GM12878 (cell line): Measurements from ENCODE around the gene TMEM18. TPM values are rescaled to one million over a fixed set of nuclear protein-coding genes. Genes with fewer than 3 reads are reported as not detected.

Experiments
- ATAC-seq: fragments of 200-7000 bp; cut with Tn5 transposase; 3 replicates; pipeline ENCODE4 v1.9.1; 2020; ENCODE audit warnings: mild to moderate bottlenecking, moderate library complexity
- BruUV-seq: library from RNA; stranded (reverse); fragments of 400-500 nt; replicated peaks from 2 replicates; lab custom pipeline; 2021; lab: Mats Ljungman, UMichigan
- CTCF ChIA-PET: fragments of 300-600 bp; sonication (Branson Sonifier 250); formaldehyde crosslinking; extraction: SDS; loops from one replicate; lab custom pipeline; 2021; ENCODE audit warnings: inconsistent platforms; lab: Yijun Ruan, JAX
- POLR2A ChIA-PET: fragments of 350-600 bp; formaldehyde crosslinking; extraction: SDS; loops from one replicate; lab custom pipeline; 2021; ENCODE audit warnings: inconsistent platforms; lab: Charles Lee
- RAD21 ChIA-PET: fragments of 300-600 bp; sonication (Branson Sonifier 250); formaldehyde crosslinking; loops from one replicate; lab custom pipeline; 2023; ENCODE audit warnings: antibody characterized with exemption; ENCODE audit not compliant: unreplicated experiment; lab: Charles Lee
- SMC1A ChIA-PET: fragments of 300-600 bp; sonication (Branson Sonifier 250); formaldehyde crosslinking; loops from one replicate; lab custom pipeline; 2023; ENCODE audit not compliant: unreplicated experiment, uncharacterized antibody; lab: Charles Lee
- DNase-seq: peaks from one replicate; pipeline ENCODE4 v3.0.0-alpha.2; 2011; ENCODE audit warnings: low read depth, low spot score
- FAIRE-seq: peaks from 3 replicates; lab custom pipeline; 2011; peaks lifted over from hg19 to GRCh38; lab: Jason Lieb, UNC
- H2AFZ ChIP-seq: 2 replicates; pipeline ENCODE4 v1.6.0; 2011; ENCODE audit warnings: low read depth, low read length, control low read depth; ENCODE audit not compliant: control insufficient read depth
- H3K27ac ChIP-seq: 2 replicates; pipeline ENCODE4 v1.5.1; 2011; ENCODE audit warnings: control low read depth; ENCODE audit not compliant: control insufficient read depth, insufficient read depth
- H3K27me3 ChIP-seq, 2 experiments: replicated peaks in 1 of 2; 2 replicates each; pipeline versions ENCODE4 v1.6.0 to v1.6.1; 2011; ENCODE audit warnings: low read length in 1 of 2; ENCODE audit not compliant: control insufficient read depth in 2 of 2, insufficient read depth in 2 of 2
- H3K36me3 ChIP-seq, 2 experiments: 2 replicates each; pipeline ENCODE4 v1.5.1; 2011; ENCODE audit warnings: low read length in 1 of 2; ENCODE audit not compliant: control insufficient read depth in 2 of 2, insufficient read depth in 2 of 2
- H3K4me1 ChIP-seq: 2 replicates; pipeline ENCODE4 v1.6.1; 2011; ENCODE audit warnings: mild to moderate bottlenecking, low read length, moderate library complexity, mixed read lengths; ENCODE audit not compliant: control insufficient read depth, insufficient read depth
- H3K4me2 ChIP-seq: 2 replicates; pipeline ENCODE4 v1.6.0; 2011; ENCODE audit warnings: control low read depth; ENCODE audit not compliant: control insufficient read depth, insufficient read depth
- H3K4me3 ChIP-seq: fragments of 200-600 bp; sonication (generic); 2 replicates; pipeline ENCODE4 v1.5.1; 2016
- H3K79me2 ChIP-seq: 2 replicates; pipeline ENCODE4 v1.6.0; 2011; ENCODE audit warnings: low read length; ENCODE audit not compliant: control insufficient read depth, insufficient read depth
- H3K9ac ChIP-seq: 2 replicates; pipeline ENCODE4 v1.8.0; 2011; ENCODE audit warnings: low read length, control low read depth, mixed read lengths; ENCODE audit not compliant: control insufficient read depth, insufficient read depth
- H3K9me3 ChIP-seq: replicated peaks from 3 replicates; pipeline ENCODE4 v1.5.1; 2011; ENCODE audit warnings: mild to moderate bottlenecking, low read length; ENCODE audit not compliant: control insufficient read depth, insufficient read depth
- H4K20me1 ChIP-seq: 2 replicates; pipeline ENCODE4 v1.6.0; 2011; ENCODE audit not compliant: control insufficient read depth, insufficient read depth
- EGR1 ChIP-seq, 2 experiments: IDR thresholded peaks; 1 replicate in 1 of 2; 2 replicates in 1 of 2; pipeline ENCODE4 v1.6.1; 2011 to 2012; ENCODE audit warnings: low read depth in 2 of 2, low read length in 2 of 2, borderline replicate concordance in 1 of 2, mild to moderate bottlenecking in 1 of 2, moderate library complexity in 1 of 2
- FOXM1 ChIP-seq: IDR thresholded peaks from 2 replicates; pipeline ENCODE4 v1.6.1; 2012; ENCODE audit warnings: low read depth, mild to moderate bottlenecking, inconsistent platforms, low read length, moderate library complexity
- KAT2A ChIP-seq: conservative IDR thresholded peaks from 2 replicates; pipeline ENCODE4 v1.6.1; 2011; ENCODE audit warnings: low read depth, low read length; ENCODE audit not compliant: control insufficient read depth
- POU2F2 ChIP-seq: IDR thresholded peaks from 3 replicates; pipeline ENCODE4 v1.6.1; 2011; ENCODE audit warnings: low read depth, mild to moderate bottlenecking, low read length, borderline replicate concordance
- RUNX3 ChIP-seq: IDR thresholded peaks from 2 replicates; pipeline ENCODE4 v1.6.1; 2012; ENCODE audit warnings: low read length, inconsistent platforms
- ZNF207 ChIP-seq: fragments of 450-650 bp; IDR thresholded peaks from 2 replicates; pipeline ENCODE4 v1.6.1; 2014; ENCODE audit warnings: antibody characterized with exemption, mild to moderate bottlenecking, borderline replicate concordance
- in situ Hi-C: fragments of 300-500 bp; cut with MboI; formaldehyde crosslinking; loops from 9 replicates; pipeline ENCODE4 v1.14.3; 2018; ENCODE audit warnings: mixed read lengths
- intact Hi-C: fragments of 100-400 bp; cut with micrococcal nuclease; formaldehyde crosslinking; loops from one replicate; pipeline ENCODE4 v1.14.2; 2022; ENCODE audit not compliant: unreplicated experiment
- polyA plus RNA-seq, 11 experiments: library from polyadenylated mRNA; depleted of rRNA in 4 of 11; unstranded in 6 of 11; stranded (reverse) in 5 of 11; fragments of >200 nt; fragmentation: Nextera tagmentation in 4 of 11; fragmentation: Illumina TruSeq in 1 of 11; extraction: Ambion mirVana in 4 of 11; extraction: Trizol in 1 of 11; gene quantifications; 1 replicate in 1 of 11; 2 replicates in 10 of 11; pipeline versions ENCODE4 v1.2.1 to v1.2.3, GENCODE V29; 2011 to 2016; ENCODE audit warnings: inconsistent platforms in 2 of 11, missing spikeins in 2 of 11, low read depth in 1 of 11
- total RNA-seq, 4 experiments: library from RNA; depleted of rRNA in 3 of 4; stranded (reverse); fragments of >200 nt in 3 of 4; fragmentation: Illumina TruSeq in 1 of 4; extraction: Trizol in 1 of 4; gene quantifications; 2 replicates each; pipeline versions ENCODE4 v1.2.1 to v1.2.3, GENCODE V29; 2013 to 2021
- TF ChIP-seq, protein P1 (sequence below): IDR thresholded peaks from 2 replicates; pipeline ENCODE4 v1.6.1; 2012; ENCODE audit warnings: mild to moderate bottlenecking, low read depth, low read length

The TMEM18 gene
- total and polyA plus RNA-seq, 10 of the 15 experiments (the other 5 are each of a cell fraction or from before 2014, with no cell fraction given) = 11.2 to 56.3 (median 26.0) TPM

DNA sequence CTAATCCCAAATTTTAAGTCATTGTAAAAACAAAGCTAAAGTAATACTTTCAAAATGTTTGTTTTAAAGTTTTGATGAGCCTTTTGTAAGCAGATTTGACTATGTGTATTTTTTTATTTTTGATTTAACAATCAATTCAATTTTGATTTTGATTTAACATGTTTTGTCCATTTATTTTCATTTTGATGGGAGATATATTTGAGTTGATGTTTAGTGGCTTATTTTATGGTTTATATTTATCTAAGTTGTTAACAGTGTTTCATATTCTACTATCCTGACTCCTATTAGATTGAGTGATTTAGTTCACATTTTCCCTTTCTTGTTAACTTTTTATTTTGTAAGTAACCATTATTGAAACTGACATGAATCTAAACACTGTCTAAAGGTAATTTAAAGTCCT, 44.7 kb downstream of the TMEM18 start:
- ChIA-PET RAD21 (no interaction called here), SMC1A (interaction anchor here (0.6 kb wide), 1 partner anchor 129 kb away, joined by 5 read pairs; no protein-coding TSS in a partner anchor), POLR2A (no interaction called here), CTCF (interaction anchor here (1.0 kb wide), 1 partner anchor 382 kb away, joined by 3 read pairs; no protein-coding TSS in a partner anchor)
- H2AFZ ChIP-seq = no peak overlapping the region
- in situ Hi-C loops = loop anchor here (10.0 kb wide), 1 partner anchor 388 kb away; no protein-coding TSS in a partner anchor
- TF ChIP-seq FOXM1 (no peak), ZNF207 (no peak), POU2F2 (no peak), RUNX3 (no peak), KAT2A (no peak), EGR1 (IDR thresholded peaks at IDR 0.05; ENCODE audit: borderline replicate concordance in 1 of 2, low read depth in 2 of 2, low read length in 2 of 2) (no peak)
- TF ChIP-seq, protein P1, sequence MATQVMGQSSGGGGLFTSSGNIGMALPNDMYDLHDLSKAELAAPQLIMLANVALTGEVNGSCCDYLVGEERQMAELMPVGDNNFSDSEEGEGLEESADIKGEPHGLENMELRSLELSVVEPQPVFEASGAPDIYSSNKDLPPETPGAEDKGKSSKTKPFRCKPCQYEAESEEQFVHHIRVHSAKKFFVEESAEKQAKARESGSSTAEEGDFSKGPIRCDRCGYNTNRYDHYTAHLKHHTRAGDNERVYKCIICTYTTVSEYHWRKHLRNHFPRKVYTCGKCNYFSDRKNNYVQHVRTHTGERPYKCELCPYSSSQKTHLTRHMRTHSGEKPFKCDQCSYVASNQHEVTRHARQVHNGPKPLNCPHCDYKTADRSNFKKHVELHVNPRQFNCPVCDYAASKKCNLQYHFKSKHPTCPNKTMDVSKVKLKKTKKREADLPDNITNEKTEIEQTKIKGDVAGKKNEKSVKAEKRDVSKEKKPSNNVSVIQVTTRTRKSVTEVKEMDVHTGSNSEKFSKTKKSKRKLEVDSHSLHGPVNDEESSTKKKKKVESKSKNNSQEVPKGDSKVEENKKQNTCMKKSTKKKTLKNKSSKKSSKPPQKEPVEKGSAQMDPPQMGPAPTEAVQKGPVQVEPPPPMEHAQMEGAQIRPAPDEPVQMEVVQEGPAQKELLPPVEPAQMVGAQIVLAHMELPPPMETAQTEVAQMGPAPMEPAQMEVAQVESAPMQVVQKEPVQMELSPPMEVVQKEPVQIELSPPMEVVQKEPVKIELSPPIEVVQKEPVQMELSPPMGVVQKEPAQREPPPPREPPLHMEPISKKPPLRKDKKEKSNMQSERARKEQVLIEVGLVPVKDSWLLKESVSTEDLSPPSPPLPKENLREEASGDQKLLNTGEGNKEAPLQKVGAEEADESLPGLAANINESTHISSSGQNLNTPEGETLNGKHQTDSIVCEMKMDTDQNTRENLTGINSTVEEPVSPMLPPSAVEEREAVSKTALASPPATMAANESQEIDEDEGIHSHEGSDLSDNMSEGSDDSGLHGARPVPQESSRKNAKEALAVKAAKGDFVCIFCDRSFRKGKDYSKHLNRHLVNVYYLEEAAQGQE = no peak
- ATAC-seq (no peak), DNase-seq (no peak), FAIRE-seq (no peak)
- H4K20me1 ChIP-seq = no peaks in the 10 kb centered on the region
- no peaks in the 10 kb centered on the region for H3K9me3 ChIP-seq
- H3K36me3 ChIP-seq = no peaks in the 10 kb centered on the region
- H3K4me1 ChIP-seq = no peaks in the 10 kb centered on the region
- H3K9ac ChIP-seq = no peak overlapping the region
- intact Hi-C loops = loop anchor here (10.0 kb wide), 1 partner anchor 912 kb away; no protein-coding TSS in a partner anchor
- H3K27ac ChIP-seq = no peak overlapping the region
- no peak overlapping the region for H3K4me2 ChIP-seq
- H3K4me3 ChIP-seq = no peak overlapping the region
- no peaks in the 10 kb centered on the region for H3K79me2 ChIP-seq
- no TSS peak for BruUV-seq
- H3K27me3 ChIP-seq = no peaks in the 10 kb centered on the region; a peak in 1 of 4 replicates
